K562 (cell line): Measurements from ENCODE around the gene RXRB. TPM values are rescaled to one million over a fixed set of nuclear protein-coding genes. Genes with fewer than 3 reads are reported as not detected.

Source experiments
- ATAC-seq: fragments of 200-7000 bp; cut with Tn5 transposase; 3 replicates; pipeline ENCODE4 v1.9.1; 2020; ENCODE audit warnings: moderate library complexity
- BruUV-seq: library from RNA; stranded (reverse); fragments of 400-500 nt; replicated peaks from 2 replicates; lab custom pipeline; 2021; lab: Mats Ljungman, UMichigan
- CTCF ChIA-PET: fragments of 300-600 bp; formaldehyde crosslinking; extraction: SDS; loops from one replicate; lab custom pipeline; 2021; ENCODE audit warnings: low intra/inter-chr PET ratio; lab: Yijun Ruan, JAX
- POLR2A ChIA-PET: fragments of 300-600, 350-650 bp; sonication (Branson Sonifier 250); formaldehyde crosslinking; extraction: SDS; loops from one replicate; lab custom pipeline; 2021; ENCODE audit warnings: antibody characterized with exemption, inconsistent platforms; lab: Yijun Ruan, JAX
- DNase-seq, 4 experiments: peaks; one replicate each; pipeline versions ENCODE4 v3.0.0 to v3.0.0-alpha.2; 2011 to 2018; ENCODE audit warnings: low spot score in 3 of 4, mixed read lengths in 3 of 4; ENCODE audit errors: extremely low read depth in 1 of 4
- FAIRE-seq: peaks from 2 replicates; lab custom pipeline; 2011; peaks lifted over from hg19 to GRCh38; lab: Jason Lieb, UNC
- H2AFZ ChIP-seq: 2 replicates; pipeline ENCODE4 v1.6.0; 2011; ENCODE audit warnings: low read depth, low read length, control low read depth, inconsistent platforms
- H3K27ac ChIP-seq: fragments of 200-600 bp; 3 replicates; pipeline ENCODE4 v1.8.0; 2011; ENCODE audit warnings: low read depth, mild to moderate bottlenecking, control low read depth, inconsistent platforms, low read length, moderate library complexity, mixed read lengths; ENCODE audit errors: extremely low read depth
- H3K27me3 ChIP-seq, 2 experiments: fragments of 300-600 bp in 1 of 2; 2 replicates in 1 of 2; 3 replicates in 1 of 2; pipeline versions ENCODE4 v1.6.0 to v1.8.0; 2011; ENCODE audit warnings: inconsistent platforms in 2 of 2, low read length in 2 of 2, mild to moderate bottlenecking in 1 of 2, mixed read lengths in 1 of 2, moderate library complexity in 1 of 2; ENCODE audit not compliant: control insufficient read depth in 2 of 2, insufficient read depth in 2 of 2
- H3K36me3 ChIP-seq: fragments of 300-600 bp; 3 replicates; pipeline ENCODE4 v1.8.0; 2011; ENCODE audit warnings: mild to moderate bottlenecking, low read length, inconsistent platforms; ENCODE audit not compliant: control insufficient read depth, insufficient read depth
- H3K4me1 ChIP-seq, 2 experiments: fragments of 200-600 bp in 1 of 2; replicated peaks in 1 of 2; 2 replicates in 1 of 2; 3 replicates in 1 of 2; pipeline versions ENCODE4 v1.5.1 to v1.8.0; 2011; ENCODE audit warnings: inconsistent platforms in 2 of 2, low read length in 2 of 2, mild to moderate bottlenecking in 1 of 2, mixed read lengths in 1 of 2, moderate library complexity in 1 of 2; ENCODE audit not compliant: control insufficient read depth in 2 of 2, insufficient read depth in 2 of 2
- H3K4me2 ChIP-seq: 2 replicates; pipeline ENCODE4 v1.6.1; 2011; ENCODE audit warnings: low read length, control low read depth, inconsistent platforms, mixed read lengths; ENCODE audit not compliant: insufficient read depth
- H3K4me3 ChIP-seq: fragments of 200-600 bp; sonication (generic), shearing (Covaris generic); 2 replicates; pipeline ENCODE4 v1.5.1; 2016; ENCODE audit warnings: control low read depth, inconsistent platforms
- H3K79me2 ChIP-seq: fragments of 200-600 bp; 3 replicates; pipeline ENCODE4 v1.8.0; 2011; ENCODE audit warnings: low read length, inconsistent platforms; ENCODE audit not compliant: control insufficient read depth, insufficient read depth
- H3K9ac ChIP-seq, 2 experiments: 2 replicates each; pipeline versions ENCODE4 v1.6.0 to v1.6.1; 2011; ENCODE audit warnings: low read depth in 2 of 2, low read length in 2 of 2, control low read depth in 1 of 2, inconsistent platforms in 1 of 2, mild to moderate bottlenecking in 1 of 2, mixed read lengths in 1 of 2; ENCODE audit not compliant: insufficient read depth in 1 of 2
- H3K9me1 ChIP-seq: one replicate; pipeline ENCODE4 v1.6.0; 2011; ENCODE audit warnings: inconsistent platforms, mild to moderate bottlenecking, low read length, moderate library complexity; ENCODE audit not compliant: control insufficient read depth, insufficient read depth
- H3K9me3 ChIP-seq: replicated peaks from 2 replicates; pipeline ENCODE4 v1.5.1; 2011; ENCODE audit warnings: low read depth, low read length, inconsistent platforms; ENCODE audit not compliant: control insufficient read depth, insufficient read depth
- H4K20me1 ChIP-seq: replicated peaks from 2 replicates; pipeline ENCODE4 v1.6.1; 2011; ENCODE audit warnings: low read length, inconsistent platforms, mixed read lengths; ENCODE audit not compliant: control insufficient read depth, insufficient read depth
- SRSF9 ChIP-seq: fragments of 200-400 bp; formaldehyde crosslinking; IDR thresholded peaks from 2 replicates; pipeline ENCODE4 v1.6.1; 2017; ENCODE audit warnings: low read depth, low read length, borderline replicate concordance
- YY1 ChIP-seq, 3 experiments: IDR thresholded peaks; 2 replicates each; pipeline ENCODE4 v1.6.1; 2011; ENCODE audit warnings: low read length in 2 of 3, mild to moderate bottlenecking in 2 of 3, moderate library complexity in 2 of 3, borderline replicate concordance in 1 of 3, control low read depth in 1 of 3, low read depth in 1 of 3; ENCODE audit not compliant: insufficient read depth in 3 of 3, insufficient replicate concordance in 2 of 3, control insufficient read depth in 1 of 3, insufficient read length in 1 of 3; ENCODE audit errors: extremely low read depth in 1 of 3
- ZKSCAN3 ChIP-seq: fragments of 250-450 bp; sonication (Bioruptor Pico); IDR thresholded peaks from 2 replicates; pipeline ENCODE4 v1.4.0; 2020
- ZNF165 ChIP-seq: fragments of 250-450 bp; sonication (Bioruptor Pico); IDR thresholded peaks from 2 replicates; pipeline ENCODE4 v1.4.0; 2020; ENCODE audit warnings: borderline replicate concordance
- ZNF76 ChIP-seq: fragments of 250-450 bp; sonication (Bioruptor Pico); IDR thresholded peaks from 2 replicates; pipeline ENCODE4 v1.4.0; 2020; ENCODE audit warnings: mild to moderate bottlenecking, moderate library complexity, borderline replicate concordance
- WGBS: fragments of 100-300 bp; shearing (Covaris generic); methylation state at CpG from one replicate; pipeline ENCODE4 v1.1.6; 2016; ENCODE audit warnings: low coverage, mixed read lengths; ENCODE audit not compliant: insufficient coverage; ENCODE audit errors: missing lambda C conversion rate; 5-methylcytosine and 5-hydroxymethylcytosine counted together
- in situ Hi-C: fragments of 300-500 bp; cut with MboI; formaldehyde crosslinking; loops from 4 replicates; pipeline ENCODE4 v1.15.0; 2018; ENCODE audit warnings: inconsistent platforms, mixed read lengths
- intact Hi-C: fragments of 100-400 bp; cut with micrococcal nuclease; formaldehyde crosslinking; loops from 2 replicates; pipeline ENCODE4 v1.14.2; 2022
- polyA plus RNA-seq, 8 experiments: library from polyadenylated mRNA; depleted of rRNA in 4 of 8; stranded (reverse) in 5 of 8; unstranded in 3 of 8; fragments of >200 nt; fragmentation: Nextera tagmentation in 2 of 8; fragmentation: Illumina TruSeq in 1 of 8; extraction: Ambion mirVana in 2 of 8; extraction: Trizol in 1 of 8; gene quantifications; 2 replicates each; pipeline versions ENCODE4 v1.2.1 to v1.2.3, GENCODE V29; 2011 to 2014; ENCODE audit warnings: inconsistent platforms in 1 of 8, missing spikeins in 1 of 8
- total RNA-seq, 7 experiments: library from RNA; depleted of rRNA in 6 of 7; stranded (reverse); fragments of >200 nt in 6 of 7; fragmentation: Illumina TruSeq in 2 of 7; extraction: Trizol in 2 of 7; gene quantifications; 2 replicates each; pipeline versions ENCODE4 v1.2.1 to v1.2.3, GENCODE V29; 2011 to 2021; ENCODE audit warnings: low replicate concordance in 1 of 7
- TF ChIP-seq, protein P1 (sequence below), 3 experiments: fragments of 200-800 bp in 1 of 3; sonication (Bioruptor generic) in 1 of 3; sonication (generic) in 1 of 3; formaldehyde crosslinking in 1 of 3; IDR thresholded peaks; 2 replicates each; pipeline versions ENCODE4 v1.6.1 to v1.8.0; 2016 to 2022; ENCODE audit warnings: mild to moderate bottlenecking in 2 of 3, missing compliant biosample characterization in 2 of 3, missing genetic modification characterization in 2 of 3, missing genetic modification reagents in 1 of 3
- TF ChIP-seq, protein P2 (sequence below): fragments of 250-450 bp; sonication (Bioruptor Pico); IDR thresholded peaks from 2 replicates; pipeline ENCODE4 v1.8.0; 2021; ENCODE audit warnings: mild to moderate bottlenecking, moderate library complexity

RXRB gene
- total and polyA plus RNA-seq, 9 of the 15 experiments (the other 6 are each of a cell fraction or from before 2014, with no cell fraction given), result 0.76 to 35.5 (median 18.4) TPM

DNA sequence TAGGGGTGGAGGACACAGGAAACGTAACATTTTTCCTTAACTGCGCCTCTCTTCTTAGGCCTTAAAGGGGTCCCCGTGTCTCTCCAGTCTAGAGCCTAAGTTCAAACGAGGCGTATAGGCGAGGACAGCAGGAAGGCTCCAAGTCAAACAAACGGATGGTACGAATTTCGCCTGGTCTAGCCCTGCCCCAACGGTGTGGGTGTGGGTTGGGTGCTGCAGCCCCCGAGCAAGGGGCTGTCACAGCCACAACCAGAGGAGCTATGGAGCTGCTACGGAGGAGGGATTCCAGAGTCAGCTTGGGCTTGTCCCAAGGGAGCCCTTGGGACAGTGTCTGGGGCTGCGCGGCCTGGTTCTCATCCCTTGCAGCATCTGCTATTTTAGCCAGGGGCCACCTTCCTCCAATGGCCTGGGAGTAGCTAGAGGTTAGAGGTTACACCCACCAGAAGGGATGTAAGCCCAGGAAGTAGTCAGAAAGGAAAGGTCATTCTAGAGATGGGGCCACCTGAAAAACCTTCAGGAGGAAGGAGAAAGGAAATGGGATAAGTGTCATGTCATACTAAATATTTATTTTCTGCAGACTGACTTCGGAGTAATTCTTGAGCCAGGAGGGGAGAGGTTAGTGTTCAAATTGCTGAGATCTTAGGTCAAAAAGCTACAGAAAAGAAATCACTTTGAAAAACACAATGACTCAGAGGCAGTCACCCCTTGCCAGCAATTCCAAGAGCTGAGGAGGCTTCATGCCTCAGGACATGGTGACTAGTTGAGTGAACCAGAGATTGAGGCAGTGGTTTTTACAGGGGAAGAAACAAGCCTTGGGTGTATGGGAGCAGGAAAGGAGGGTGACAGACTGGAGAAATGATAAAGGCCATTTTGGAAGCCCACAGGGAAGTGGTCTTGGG is 49.5 kb upstream of the RXRB start (continued):
- TF ChIP-seq ZNF165 (CRISPR knock-in tag) (peak; percentile 74; the same call in 1 of the 2 replicates), ZNF76 (CRISPR knock-in tag) (no peak)

DNA sequence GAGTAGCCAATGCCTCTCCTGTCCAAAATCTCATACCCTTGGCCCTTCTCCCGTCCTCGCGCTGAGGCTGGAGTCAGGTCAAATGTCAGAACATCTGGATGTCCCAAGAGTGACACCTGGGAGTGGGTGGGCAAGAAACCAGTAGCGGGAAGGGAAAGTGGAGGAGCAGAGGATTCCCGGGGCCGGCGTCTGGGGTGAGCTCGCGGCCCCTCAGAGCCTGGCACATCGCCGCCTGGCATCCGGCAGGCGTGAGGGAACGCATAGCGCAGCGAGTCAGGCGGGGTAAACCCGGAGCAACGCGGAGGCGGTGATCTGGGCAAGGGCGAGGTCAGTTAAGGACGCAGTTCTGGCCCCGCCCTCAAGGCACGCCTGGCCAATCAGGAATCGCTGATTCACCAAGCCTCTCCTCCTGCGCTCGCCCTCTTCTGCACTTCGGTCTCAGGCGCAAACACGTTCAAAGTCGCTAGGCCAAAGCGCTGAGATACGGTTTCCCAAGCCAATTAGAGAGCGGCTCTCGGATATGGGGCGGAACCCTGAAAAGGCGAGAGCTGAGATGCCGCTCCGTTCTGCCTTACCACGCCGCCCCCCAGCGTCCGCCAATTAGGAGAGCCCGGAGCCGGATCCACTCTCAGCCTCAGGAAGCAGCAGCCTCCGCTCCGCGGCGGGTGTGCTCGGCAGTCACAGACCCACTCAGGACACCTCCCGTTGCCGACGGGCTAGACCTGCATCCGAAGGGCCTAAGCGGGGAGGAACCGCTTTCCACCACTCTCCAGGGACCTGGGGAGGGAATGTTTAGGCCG is 48.7 kb upstream of the RXRB start:
- intact Hi-C loops (loop anchor here (1.0 to 2.0 kb wide), 4 partner anchors 48 to 235 kb away; partner anchors contain the start of genes RXRB and SLC39A7), in situ Hi-C loops (loop anchor here (5.0 kb wide), 2 partner anchors 132 to 232 kb away; no protein-coding TSS in a partner anchor)
- peak overlapping the region; percentile 89 to 90 for H3K9ac ChIP-seq
- no peaks in the 10 kb centered on the region for H3K79me2 ChIP-seq
- peaks cover 19% of the 10 kb centered on the region for H3K36me3 ChIP-seq
- peak; percentile 95 to 100 (median 96) for DNase-seq
- ChIA-PET CTCF (interaction anchor here (0.5 to 3.6 kb wide), 9 partner anchors 74 to 505 kb away, joined by 3 to 24 read pairs (median 5); no protein-coding TSS in a partner anchor), POLR2A (interaction anchor here (0.5 to 5.2 kb wide), 29 partner anchors 10 to 1766 kb away, joined by 3 to 57 read pairs (median 4); partner anchors contain the start of genes B3GALT4, HLA-DPA1, RING1 and RPS18)
- H3K4me1 ChIP-seq, result peaks cover 22 to 31% of the 10 kb centered on the region in 2 experiments
- WGBS, result 1% methylated on average over 58 of the region's 58 CpGs
- H3K9me1 ChIP-seq, result peaks cover 4% of the 10 kb centered on the region
- H3K4me2 ChIP-seq, result peak overlapping the region; percentile 97
- peak; percentile 97 for ATAC-seq
- FAIRE-seq, result peak; percentile 100
- peak overlapping the region; percentile 99 for H2AFZ ChIP-seq
- peak overlapping the region; percentile 53 for H3K4me3 ChIP-seq
- H3K27ac ChIP-seq, result peak overlapping the region; percentile 91
- no peaks in the 10 kb centered on the region for H3K9me3 ChIP-seq
- no peaks in the 10 kb centered on the region for H4K20me1 ChIP-seq
- BruUV-seq, result TSS peak; percentile 43
- peaks cover 4 to 6% of the 10 kb centered on the region in 2 experiments; a peak in 2 of 5 replicates for H3K27me3 ChIP-seq
- TF ChIP-seq YY1 (IDR thresholded peaks at IDR 0.05; ENCODE audit: borderline replicate concordance in 1 of 3, control insufficient read depth in 1 of 3, extremely low read depth in 1 of 3, insufficient read depth in 3 of 3, insufficient read length in 1 of 3, insufficient replicate concordance in 2 of 3, low read depth in 1 of 3, low read length in 2 of 3) (peak in 1 of 3 experiments; percentile 31), ZKSCAN3 (CRISPR knock-in tag) (no peak), SRSF9 (no peak)
- TF ChIP-seq, protein P1, sequence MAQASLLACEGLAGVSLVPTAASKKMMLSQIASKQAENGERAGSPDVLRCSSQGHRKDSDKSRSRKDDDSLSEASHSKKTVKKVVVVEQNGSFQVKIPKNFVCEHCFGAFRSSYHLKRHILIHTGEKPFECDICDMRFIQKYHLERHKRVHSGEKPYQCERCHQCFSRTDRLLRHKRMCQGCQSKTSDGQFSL (CRISPR knock-in tag; IDR thresholded peaks at IDR 0.05), result no peak
- TF ChIP-seq, protein P1 (tag; IDR thresholded peaks at IDR 0.05), result no peak
- TF ChIP-seq, protein P2, sequence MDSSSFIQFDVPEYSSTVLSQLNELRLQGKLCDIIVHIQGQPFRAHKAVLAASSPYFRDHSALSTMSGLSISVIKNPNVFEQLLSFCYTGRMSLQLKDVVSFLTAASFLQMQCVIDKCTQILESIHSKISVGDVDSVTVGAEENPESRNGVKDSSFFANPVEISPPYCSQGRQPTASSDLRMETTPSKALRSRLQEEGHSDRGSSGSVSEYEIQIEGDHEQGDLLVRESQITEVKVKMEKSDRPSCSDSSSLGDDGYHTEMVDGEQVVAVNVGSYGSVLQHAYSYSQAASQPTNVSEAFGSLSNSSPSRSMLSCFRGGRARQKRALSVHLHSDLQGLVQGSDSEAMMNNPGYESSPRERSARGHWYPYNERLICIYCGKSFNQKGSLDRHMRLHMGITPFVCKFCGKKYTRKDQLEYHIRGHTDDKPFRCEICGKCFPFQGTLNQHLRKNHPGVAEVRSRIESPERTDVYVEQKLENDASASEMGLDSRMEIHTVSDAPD (CRISPR knock-in tag), result no peak
